Measurements from ENCODE around the gene CXCL13.

GRCh38 chr4:77651820-77652219 lies 46.2 kb downstream of the CXCL13 start:
- TF ChIP-seq CTCF (conservative IDR thresholded peaks at IDR 0.05; ENCODE audit: low read length) (no peak), EZH2phosphoT487 (IDR thresholded peaks at IDR 0.05; ENCODE audit: borderline replicate concordance) (no peak)

Measured in Loucy (cell line).